Occipital lobe (tissue), 1 donor: ENCODE data around the gene MALT1. TPM values are rescaled to one million over a fixed set of nuclear protein-coding genes. Genes with fewer than 3 reads are reported as not detected.

ENCODE experiments used
- total RNA-seq: library from RNA; depleted of rRNA; stranded (reverse); fragments of >200 nt; gene quantifications from one replicate; pipeline ENCODE4 v1.2.3, GENCODE V29; 2014

Gene MALT1
- total RNA-seq, 1 donor from 2014 or later, result 25.4 TPM

Other genes starting within 250 kb of the MALT1 start
- 0.47 TPM for gene ALPK2, start 42.4 kb upstream of the MALT1 start, total RNA-seq
- 207 TPM for gene ZNF532, start 193.4 kb downstream of the MALT1 start, total RNA-seq